ENCODE results near the gene ACTRT1. TPM values are rescaled to one million over a fixed set of nuclear protein-coding genes. Genes with fewer than 3 reads are reported as not detected.

The ACTRT1 gene
- total and polyA plus RNA-seq, 2 donors (not counting 3 experiments of a cell fraction or from before 2014, with no cell fraction given): not detected

- H3K4me1 ChIP-seq (ENCODE audit: control insufficient read depth, extremely low read depth, insufficient read depth, low read length): peaks cover 18% of the 10 kb centered on the region
- no peaks in the 10 kb centered on the region for H3K79me2 ChIP-seq (ENCODE audit: control insufficient read depth, insufficient read depth, low read length)
- no peaks in the 10 kb centered on the region for H3K27me3 ChIP-seq (ENCODE audit: control insufficient read depth in 2 of 2, insufficient read depth in 2 of 2, low read length in 2 of 2)
- no peaks in the 10 kb centered on the region for H4K20me1 ChIP-seq (replicated peaks; ENCODE audit: control insufficient read depth, extremely low read depth, insufficient read depth, low read length)
- H3K4me3 ChIP-seq (replicated peaks in 1 of 3; ENCODE audit: insufficient read depth in 1 of 3, low read depth in 1 of 3, low read length in 3 of 3): no peak overlapping the region
- H3K36me3 ChIP-seq (ENCODE audit: control insufficient read depth in 2 of 2, extremely low read depth in 1 of 2, insufficient read depth in 2 of 2, low read length in 2 of 2): no peaks in the 10 kb centered on the region
- peak overlapping the region; percentile 52 for H3K9ac ChIP-seq (replicated peaks; ENCODE audit: extremely low read depth, insufficient read depth, low read length)
- H3K4me2 ChIP-seq (ENCODE audit: insufficient read depth, low read length): no peak overlapping the region
- H2AFZ ChIP-seq (ENCODE audit: low read depth, low read length): no peak overlapping the region
- ChIA-PET POLR2A (no interaction called here), CTCF (interaction anchor here (1.5 kb wide), 1 partner anchor 14 kb away, joined by 7 read pairs; no protein-coding TSS in a partner anchor)
- DNase-seq (ENCODE audit: low read depth, low spot score) (peak; percentile 62), FAIRE-seq (no peak)
- dilution Hi-C loops (cut with MboI; ENCODE audit: extremely low pct_ligation_motif_present, low sequenced_read_pairs) (no loop called here), intact Hi-C loops (cut with micrococcal nuclease) (loop anchor here (1.0 to 10.0 kb wide), 5 partner anchors 14 to 1465 kb away; no protein-coding TSS in a partner anchor)
- H3K9me1 ChIP-seq (replicated peaks; ENCODE audit: control insufficient read depth, extremely low read depth, insufficient read depth, low read length): no peaks in the 10 kb centered on the region
- peak overlapping the region; percentile 79 for H3K27ac ChIP-seq (ENCODE audit: insufficient read depth, low read depth, low read length)
- TF ChIP-seq EZH2 (IDR thresholded peaks at IDR 0.05; ENCODE audit: borderline replicate concordance, low read depth, low read length, severe bottlenecking) (no peak), MYC (IDR thresholded peaks at IDR 0.05; ENCODE audit: low read depth, low read length) (no peak), POLR2AphosphoS5 (IDR thresholded peaks at IDR 0.05; ENCODE audit: insufficient read depth, low read depth, low read length) (no peak), MAX (IDR thresholded peaks at IDR 0.05; ENCODE audit: insufficient read depth, insufficient read length) (no peak)
- no peaks in the 10 kb centered on the region for H3K9me3 ChIP-seq (replicated peaks; ENCODE audit: control insufficient read depth, insufficient read depth, low read length)
- no TSS peak for BruUV-seq (replicated peaks)
These were observed 30.6 kb downstream of the ACTRT1 start for GRCh38 chrX:128021566-128021965.

- FAIRE-seq: peak; percentile 84
- no peak for TF ChIP-seq MYC (IDR thresholded peaks at IDR 0.05; ENCODE audit: low read depth, low read length)
- TF ChIP-seq FOS (IDR thresholded peaks at IDR 0.05; ENCODE audit: borderline replicate concordance, insufficient read depth, low read length): peak; percentile 93
- TF ChIP-seq GATA2 (IDR thresholded peaks at IDR 0.05; ENCODE audit: insufficient read depth, insufficient read length, low read depth, low read length): peak; percentile 87
- TF ChIP-seq JUN (IDR thresholded peaks at IDR 0.05; ENCODE audit: borderline replicate concordance, insufficient read depth, insufficient read length, low read depth): peak; percentile 95
- TF ChIP-seq MAX (IDR thresholded peaks at IDR 0.05; ENCODE audit: insufficient read depth, insufficient read length): no peak
- TF ChIP-seq EZH2 (IDR thresholded peaks at IDR 0.05; ENCODE audit: borderline replicate concordance, low read depth, low read length, severe bottlenecking): no peak
- TF ChIP-seq POLR2AphosphoS5 (IDR thresholded peaks at IDR 0.05; ENCODE audit: insufficient read depth, low read depth, low read length): peak; percentile 71
- TF ChIP-seq CTCF (IDR thresholded peaks at IDR 0.05; ENCODE audit: extremely low read depth in 1 of 2, insufficient read depth in 1 of 2, low read depth in 1 of 2, low read length in 2 of 2): no peak
- peak; percentile 34 for TF ChIP-seq POLR2A (IDR thresholded peaks at IDR 0.05; ENCODE audit: low read depth, low read length)
These were observed 31.5 kb downstream of the ACTRT1 start for GRCh38 chrX:128020701-128021100.

More at GRCh38 chrX:128020701-128021100, 31.5 kb downstream of the ACTRT1 start:
- H3K9me3 ChIP-seq (replicated peaks; ENCODE audit: control insufficient read depth, insufficient read depth, low read length): no peaks in the 10 kb centered on the region
- POLR2A ChIA-PET: no interaction called here
- no peaks in the 10 kb centered on the region for H3K9me1 ChIP-seq (replicated peaks; ENCODE audit: control insufficient read depth, extremely low read depth, insufficient read depth, low read length)
- peaks cover 18% of the 10 kb centered on the region for H3K4me1 ChIP-seq (ENCODE audit: control insufficient read depth, extremely low read depth, insufficient read depth, low read length)
- peak; percentile 92 for DNase-seq (ENCODE audit: low read depth, low spot score)
- H2AFZ ChIP-seq (ENCODE audit: low read depth, low read length): no peak overlapping the region
- H3K4me2 ChIP-seq (ENCODE audit: insufficient read depth, low read length): peak overlapping the region; percentile 33
- H3K27me3 ChIP-seq (ENCODE audit: control insufficient read depth in 2 of 2, insufficient read depth in 2 of 2, low read length in 2 of 2): no peaks in the 10 kb centered on the region
- no peaks in the 10 kb centered on the region for H3K36me3 ChIP-seq (ENCODE audit: control insufficient read depth in 2 of 2, extremely low read depth in 1 of 2, insufficient read depth in 2 of 2, low read length in 2 of 2)
- intact Hi-C loops (cut with micrococcal nuclease): loop anchor here (1.0 to 10.0 kb wide), 6 partner anchors 15 to 1464 kb away; no protein-coding TSS in a partner anchor
- H4K20me1 ChIP-seq (replicated peaks; ENCODE audit: control insufficient read depth, extremely low read depth, insufficient read depth, low read length): no peaks in the 10 kb centered on the region
- H3K4me3 ChIP-seq (replicated peaks in 1 of 3; ENCODE audit: insufficient read depth in 1 of 3, low read depth in 1 of 3, low read length in 3 of 3): no peak overlapping the region
- H3K27ac ChIP-seq (ENCODE audit: insufficient read depth, low read depth, low read length): peak overlapping the region; percentile 89
- dilution Hi-C loops (cut with MboI; ENCODE audit: extremely low pct_ligation_motif_present, low sequenced_read_pairs): no loop called here
- CTCF ChIA-PET: interaction anchor here (1.5 kb wide), 1 partner anchor 15 kb away, joined by 7 read pairs; no protein-coding TSS in a partner anchor
- H3K9ac ChIP-seq (replicated peaks; ENCODE audit: extremely low read depth, insufficient read depth, low read length): peak overlapping the region; percentile 52
- BruUV-seq (replicated peaks): no TSS peak
- no peaks in the 10 kb centered on the region for H3K79me2 ChIP-seq (ENCODE audit: control insufficient read depth, insufficient read depth, low read length)

Data from endothelial cell of umbilical vein (primary cell).